Retinal pigment epithelial cell (primary cell): ENCODE measurements around the gene CCT2.
A peak's percentile ranks its signal among the peaks of the same experiment; 100 is the strongest.
"Not testable (repeated sequence)": the region's sequence is repeated elsewhere in the genome, so short reads cannot be mapped to it uniquely, and the experiment has no call there.

Source experiments
- DNase-seq: peaks from one replicate; pipeline ENCODE4 v3.0.0-alpha.2; 2010; ENCODE audit warnings: low read depth
- H3K4me3 ChIP-seq: 2 replicates; pipeline ENCODE4 v1.5.1; 2011; ENCODE audit warnings: mild to moderate bottlenecking, low read length, control low read depth, moderate library complexity
- CTCF ChIP-seq: conservative IDR thresholded peaks from 2 replicates; pipeline ENCODE4 v1.5.1; 2011; ENCODE audit warnings: low read depth, low read length, control low read depth, inconsistent platforms

Gene CCT2

GRCh38 chr12:69588527-69588926, 3.3 kb downstream of the CCT2 start:
- H3K4me3 ChIP-seq: no peak overlapping the region

DNA sequence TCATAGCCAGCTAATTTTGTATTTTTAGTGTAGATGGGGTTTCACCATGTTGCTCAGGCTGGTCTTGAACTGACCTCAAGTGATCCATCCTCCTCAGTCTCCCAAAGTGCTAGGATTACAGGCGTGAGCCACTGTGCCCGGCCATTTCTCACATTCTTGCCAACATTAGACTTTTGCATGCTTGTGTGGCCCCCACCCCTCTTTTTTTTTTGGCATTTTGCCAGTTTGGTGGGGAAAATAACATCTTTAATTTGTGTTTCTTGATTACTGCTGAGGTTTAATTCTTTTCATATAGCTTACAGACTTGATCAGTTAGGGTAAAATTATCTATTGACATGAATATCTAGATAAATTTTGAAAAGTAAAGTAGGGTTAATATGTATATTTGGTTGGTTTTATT, 3.8 kb downstream of the CCT2 start:
- no peak for DNase-seq
- no peak for TF ChIP-seq CTCF

More at GRCh38 chr12:69588527-69588926, 3.3 kb downstream of the CCT2 start:
- TF ChIP-seq CTCF: no peak
- DNase-seq: no peak

GRCh38 chr12:69595689-69596088, 10.4 kb downstream of the CCT2 start:
- DNase-seq: no peak
- no peak overlapping the region for H3K4me3 ChIP-seq
- no peak for TF ChIP-seq CTCF

More for the DNA sequence above, 3.8 kb downstream of the CCT2 start:
- no peak overlapping the region for H3K4me3 ChIP-seq

DNA sequence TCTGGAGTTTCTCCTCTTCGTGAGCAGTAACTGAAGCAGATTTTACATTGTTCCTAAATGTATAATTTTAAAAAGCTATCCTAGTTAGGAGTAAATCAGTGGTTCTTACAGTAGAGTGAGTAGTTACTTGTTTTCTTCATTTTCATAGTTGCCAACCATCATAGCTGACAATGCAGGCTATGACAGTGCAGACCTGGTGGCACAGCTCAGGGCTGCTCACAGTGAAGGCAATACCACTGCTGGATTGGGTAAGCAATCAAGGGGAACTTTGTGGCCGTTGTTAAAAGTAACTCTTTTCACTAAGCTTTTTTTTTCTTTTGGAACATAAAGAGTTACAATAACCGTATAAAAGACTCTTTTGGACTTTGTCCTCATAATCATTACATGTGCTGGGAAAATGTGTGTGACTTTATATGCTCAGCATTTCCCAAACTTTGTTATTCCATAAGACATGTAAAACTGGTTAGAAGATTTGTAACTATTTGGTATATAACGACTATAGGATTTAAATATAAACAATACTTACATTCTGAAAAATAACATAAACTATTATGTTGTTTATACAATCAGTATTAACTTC, 13.0 kb downstream of the CCT2 start:
- no peak for TF ChIP-seq CTCF
- no peak overlapping the region for H3K4me3 ChIP-seq

GRCh38 chr12:69600804-69601203, 15.5 kb downstream of the CCT2 start:
- DNase-seq: no peak
- no peak for TF ChIP-seq CTCF
- no peak overlapping the region for H3K4me3 ChIP-seq

More for the DNA sequence above, 13.0 kb downstream of the CCT2 start:
- no peak for DNase-seq

DNA sequence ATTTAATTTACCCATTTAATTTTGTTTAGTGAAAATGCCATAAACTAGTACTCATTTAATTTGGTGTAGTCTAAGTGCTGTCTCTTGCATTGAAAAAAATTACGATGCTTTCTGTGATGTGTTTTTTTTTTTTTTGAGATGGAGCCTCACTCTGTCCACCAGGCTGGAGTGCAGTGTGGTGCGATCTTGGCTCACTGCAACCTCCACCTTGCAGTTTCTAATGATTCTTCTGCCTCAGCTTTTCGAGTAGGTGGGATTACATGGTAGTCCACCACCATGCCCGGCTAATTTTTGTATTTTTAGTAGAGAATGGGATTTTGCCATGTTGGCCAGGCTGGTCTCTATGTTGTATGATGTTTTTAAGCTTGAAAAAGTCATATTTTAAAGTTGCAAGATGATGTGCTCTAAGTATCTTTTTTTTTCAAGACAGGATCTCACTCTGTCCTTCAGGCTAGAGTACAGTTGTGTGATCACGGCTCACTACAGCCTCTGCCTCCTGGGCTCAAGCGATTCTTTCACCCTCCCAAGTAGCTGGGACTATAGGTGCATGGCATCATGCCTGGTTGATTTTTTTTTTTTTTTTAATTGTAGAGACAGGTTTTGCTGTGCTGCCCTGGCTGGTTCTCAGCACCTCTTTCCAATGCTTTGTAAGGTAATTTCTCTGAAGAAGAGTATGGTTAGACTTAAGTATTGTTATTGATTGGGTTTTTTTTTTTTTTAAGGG, 16.9 kb downstream of the CCT2 start:
- no peak for TF ChIP-seq CTCF

GRCh38 chr12:69602954-69603353, 17.7 kb downstream of the CCT2 start:
- peak; percentile 6 for TF ChIP-seq CTCF
- H3K4me3 ChIP-seq: no peak overlapping the region
- no peak for DNase-seq

More for the DNA sequence above, 16.9 kb downstream of the CCT2 start:
- no peak overlapping the region for H3K4me3 ChIP-seq
- DNase-seq: no peak

DNA sequence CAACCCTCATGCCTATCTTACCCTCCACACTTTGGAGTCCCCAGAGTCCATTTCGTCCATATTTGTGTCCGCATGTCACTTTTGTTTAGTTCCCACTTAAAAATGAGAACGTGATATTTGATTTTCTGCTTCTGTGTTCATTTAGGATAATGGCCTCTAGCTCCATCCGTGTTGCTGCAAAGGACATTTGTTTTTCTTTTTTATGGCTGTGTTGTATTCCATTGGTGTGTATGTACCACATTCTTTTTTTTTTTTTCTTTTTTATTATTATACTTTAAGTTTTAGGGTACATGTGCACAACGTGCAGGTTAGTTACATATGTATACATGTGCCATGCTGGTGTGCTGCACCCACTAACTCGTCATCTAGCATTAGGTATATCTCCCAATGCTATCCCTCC, 18.3 kb downstream of the CCT2 start:
- H3K4me3 ChIP-seq, DNase-seq: not testable (repeated sequence)

- not testable (repeated sequence) for H3K4me3 ChIP-seq, DNase-seq
These were observed 19.0 kb downstream of the CCT2 start for GRCh38 chr12:69604275-69604674.
